Right renal pelvis (tissue), 4 donors: ENCODE data around the gene SCYGR1. TPM values are rescaled to one million over a fixed set of nuclear protein-coding genes. Genes with fewer than 3 reads are reported as not detected.
"Not testable (repeated sequence)": the region's sequence is repeated elsewhere in the genome, so short reads cannot be mapped to it uniquely, and the experiment has no call there.

Source experiments
- DNase-seq, 4 donors: peaks; one replicate each; pipeline ENCODE4 v3.0.0-alpha.2; 2013; ENCODE audit warnings: low read depth in 4 of 4, low spot score in 3 of 4, missing footprints in 1 of 4
- polyA plus RNA-seq, 4 donors: library from polyadenylated mRNA; unstranded; fragments of 120-200 nt; gene quantifications; one replicate each; pipeline ENCODE4 v1.2.1, GENCODE V29; 2013; ENCODE audit not compliant: insufficient read length in 4 of 4

SCYGR1 gene
- polyA plus RNA-seq, 4 donors: not detected

DNA sequence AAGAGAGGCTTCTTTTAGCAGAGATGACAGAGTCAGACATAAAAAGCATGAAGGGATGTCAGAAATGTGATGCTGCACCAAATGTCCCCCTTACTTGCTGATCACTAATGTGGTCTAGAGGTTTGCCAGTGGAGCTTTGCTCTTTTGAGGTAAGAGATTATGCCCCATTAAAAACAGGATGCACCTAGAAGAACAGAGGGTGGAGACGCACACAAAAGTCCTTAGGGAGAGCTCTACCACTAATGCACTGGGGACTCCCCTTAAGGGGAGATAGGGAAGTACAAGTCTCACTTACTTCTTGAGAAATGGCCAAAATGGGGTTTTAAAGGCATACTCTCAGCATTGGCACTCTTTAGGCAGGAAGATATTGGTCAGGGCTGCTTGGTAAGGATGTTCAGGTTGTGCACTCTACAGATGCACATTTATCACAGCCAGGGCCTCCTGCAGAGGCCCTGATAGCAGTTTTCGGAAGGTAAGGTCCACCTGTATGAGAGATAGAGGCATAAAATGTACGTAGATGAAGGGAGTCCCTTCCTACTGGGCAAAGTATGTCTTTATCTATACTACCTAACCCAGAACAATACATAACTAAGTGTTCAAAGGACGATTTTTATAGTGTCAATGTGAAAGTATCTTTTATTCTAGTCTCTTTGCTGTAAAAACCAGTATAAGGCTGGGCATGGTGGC lies 17.0 kb upstream of the SCYGR1 start:
- DNase-seq: no peak

GRCh38 chr2:227402959-227403358 lies 15.2 kb upstream of the SCYGR1 start:
- no peak for DNase-seq

GRCh38 chr2:227402321-227402720 lies 14.6 kb upstream of the SCYGR1 start:
- no peak for DNase-seq

GRCh38 chr2:227401550-227401949 lies 13.8 kb upstream of the SCYGR1 start:
- DNase-seq: no peak

- DNase-seq: no peak
These were observed 11.2 kb upstream of the SCYGR1 start for GRCh38 chr2:227398684-227399670.

DNA sequence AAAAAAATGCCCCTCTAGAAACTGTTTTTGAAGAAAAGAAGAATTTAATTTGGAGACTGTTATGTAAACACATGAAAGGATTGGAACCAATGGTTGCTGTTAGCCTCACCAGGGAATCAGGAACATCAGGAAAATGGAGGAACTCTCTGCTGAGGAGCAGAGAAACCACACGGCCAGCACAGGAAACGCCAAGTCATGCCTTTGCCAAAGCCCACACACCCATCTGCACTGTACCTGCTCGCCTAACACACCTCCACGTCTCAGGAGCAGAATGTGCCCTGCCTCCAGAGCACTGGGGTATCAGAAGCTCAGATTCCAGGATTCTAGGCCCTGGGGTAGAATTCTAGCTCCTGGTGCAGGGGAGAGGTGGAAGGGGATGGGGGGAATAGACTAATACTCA lies 9.8 kb upstream of the SCYGR1 start:
- no peak for DNase-seq

GRCh38 chr2:227395556-227395955 lies 7.8 kb upstream of the SCYGR1 start:
- no peak for DNase-seq

DNA sequence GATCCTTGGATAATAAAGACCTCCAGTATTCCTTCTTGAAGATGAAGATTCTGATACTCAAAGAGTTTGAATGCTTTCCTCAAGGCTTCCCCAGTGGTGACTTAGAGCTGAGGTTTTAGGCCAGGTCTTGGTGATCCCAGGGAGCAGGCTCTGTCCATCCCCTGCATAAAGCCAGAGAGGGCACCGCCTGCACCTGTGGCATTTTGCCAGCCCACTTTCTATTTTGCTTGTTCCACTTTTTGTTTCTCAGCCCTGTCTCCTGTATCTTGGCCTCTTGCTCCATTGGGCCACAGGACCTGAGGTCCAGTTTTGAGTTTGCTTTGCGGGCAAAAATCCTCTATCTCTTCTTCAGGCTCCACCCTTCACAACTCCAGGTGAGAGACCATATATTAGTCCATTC lies 6.7 kb upstream of the SCYGR1 start:
- no peak for DNase-seq

- DNase-seq: no peak
These were observed 2.9 kb upstream of the SCYGR1 start for GRCh38 chr2:227390468-227391256.

- no peak for DNase-seq
These were observed 1.9 kb upstream of the SCYGR1 start for GRCh38 chr2:227389661-227390060.

DNA sequence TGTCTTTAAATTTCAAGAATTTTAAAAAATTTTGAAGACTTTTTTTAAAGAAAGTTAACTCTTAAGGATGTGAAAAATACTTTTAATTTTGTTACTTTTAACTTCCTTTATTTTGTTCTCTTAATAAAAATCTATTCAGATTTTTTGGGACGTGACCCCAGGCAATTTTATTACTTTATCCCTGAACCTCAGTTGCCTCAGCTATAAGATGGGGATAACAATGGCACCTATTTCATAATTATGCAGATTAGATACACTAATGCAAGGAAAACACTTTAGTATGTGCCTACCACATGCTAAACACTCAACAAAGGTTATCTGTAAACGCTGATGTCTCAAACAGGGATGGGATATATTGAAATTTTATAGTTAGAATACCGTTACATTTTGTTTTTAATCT lies 1.5 kb upstream of the SCYGR1 start:
- no peak for DNase-seq

- no peak for DNase-seq
These were observed 825 bp upstream of the SCYGR1 start for GRCh38 chr2:227388537-227389011.

GRCh38 chr2:227386630-227387029 lies 1.1 kb downstream of the SCYGR1 start:
- no peak for DNase-seq

DNA sequence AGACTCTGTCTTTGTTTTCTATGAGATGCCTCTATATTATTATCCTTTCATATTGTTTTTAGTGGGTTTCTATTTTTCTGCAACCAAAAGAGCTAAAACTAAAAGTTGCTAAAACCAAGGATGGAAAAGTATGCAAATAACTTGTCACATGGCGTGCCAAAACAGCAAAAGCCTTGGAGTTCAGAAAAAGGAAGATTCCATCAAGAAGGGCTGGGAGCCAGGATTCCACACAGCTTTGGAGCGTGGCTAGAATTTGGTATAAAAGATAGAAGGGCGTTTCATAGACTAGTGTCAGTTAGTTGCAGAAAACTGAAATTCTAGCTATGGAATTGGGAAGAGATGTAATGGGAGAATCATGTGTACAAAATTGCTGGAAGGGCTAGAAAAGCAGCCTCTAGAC lies 4.1 kb downstream of the SCYGR1 start:
- DNase-seq: no peak

- DNase-seq: not testable (repeated sequence)
These were observed 5.4 kb downstream of the SCYGR1 start for GRCh38 chr2:227382241-227382835.

DNA sequence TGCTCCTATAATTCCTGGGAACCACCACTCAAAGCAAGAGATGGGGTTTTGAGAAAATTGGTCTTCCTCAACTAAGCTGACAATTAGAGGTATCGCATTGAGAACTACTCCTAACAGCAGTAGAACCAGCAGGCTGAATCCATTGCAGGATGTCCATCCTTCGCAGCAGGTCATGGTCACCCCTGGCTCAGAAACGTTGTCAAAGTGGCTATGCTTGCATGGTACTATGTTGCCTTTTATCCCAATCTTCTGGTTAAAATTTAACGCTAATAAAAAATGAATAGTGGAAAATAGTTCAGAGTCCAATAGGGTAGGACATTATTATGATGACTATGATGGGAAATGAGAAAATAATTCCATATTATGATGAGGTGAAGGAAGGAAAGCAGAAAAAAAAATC lies 8.7 kb downstream of the SCYGR1 start, which contains the start of gene TM4SF20:
Gene TM4SF20 (minus strand): TSS at position 212 of the 400 bp plus-strand sequence. CDS start 38 bp downstream, at position 174.
- DNase-seq: no peak

- DNase-seq: no peak
These were observed 9.4 kb downstream of the SCYGR1 start for GRCh38 chr2:227378371-227378782.

DNA sequence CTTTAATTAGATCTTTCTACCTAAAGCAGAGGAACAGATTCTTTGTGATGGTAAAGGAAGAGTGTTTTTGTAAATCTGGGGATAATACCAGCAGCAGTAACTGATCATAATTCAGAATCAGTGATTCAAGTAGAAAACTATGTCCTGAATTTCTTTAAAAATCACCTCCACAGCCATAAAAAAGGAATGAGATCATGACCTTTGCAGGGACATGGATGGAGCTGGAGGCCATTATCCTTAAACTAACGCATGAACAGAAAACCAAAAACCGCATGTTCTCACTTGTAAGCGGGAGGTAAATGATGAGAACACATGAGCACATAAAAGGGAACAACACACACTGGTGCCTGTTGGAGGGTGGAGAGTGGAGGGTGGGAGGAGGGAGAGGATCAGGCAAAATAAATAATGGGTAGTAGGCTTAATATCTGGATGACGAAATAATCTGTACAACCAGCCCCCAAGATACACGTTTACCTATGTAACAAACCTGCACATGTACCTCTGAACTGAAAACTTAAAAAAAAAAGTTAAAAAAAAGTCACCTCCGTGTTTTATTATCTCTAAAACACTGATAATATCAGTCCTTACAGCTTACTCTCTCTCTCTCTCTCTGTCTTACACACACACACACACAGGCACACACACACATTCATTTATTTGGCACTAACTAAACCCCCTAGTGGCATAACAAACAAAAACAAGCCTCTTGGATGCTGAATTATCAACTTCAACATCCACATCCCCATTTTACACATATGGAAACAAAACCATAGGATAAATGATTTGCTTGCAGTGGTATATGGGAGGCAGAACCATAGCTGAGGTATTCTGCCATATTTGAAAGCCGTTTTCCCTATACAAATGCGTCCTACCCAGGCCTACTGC lies 10.0 kb downstream of the SCYGR1 start:
- no peak for DNase-seq

GRCh38 chr2:227376656-227377396 lies 10.9 kb downstream of the SCYGR1 start:
- no peak for DNase-seq
